Activated CD4-positive, alpha-beta T cell treated with anti-CD3 and anti-CD28 coated beads, Interleukin-2, Interleukin-6, amounts not matched to agents 100 ng/mL and 50 ng/mL, durations not matched to agents 16 hours and 8 hours (primary cell): Measurements from ENCODE around the gene TRIM69.
"Not testable (repeated sequence)": the region's sequence is repeated elsewhere in the genome, so short reads cannot be mapped to it uniquely, and the experiment has no call there.

Experiments
- DNase-seq: peaks from one replicate; pipeline ENCODE4 v3.0.0-alpha.2; 2020

TRIM69 gene

DNA sequence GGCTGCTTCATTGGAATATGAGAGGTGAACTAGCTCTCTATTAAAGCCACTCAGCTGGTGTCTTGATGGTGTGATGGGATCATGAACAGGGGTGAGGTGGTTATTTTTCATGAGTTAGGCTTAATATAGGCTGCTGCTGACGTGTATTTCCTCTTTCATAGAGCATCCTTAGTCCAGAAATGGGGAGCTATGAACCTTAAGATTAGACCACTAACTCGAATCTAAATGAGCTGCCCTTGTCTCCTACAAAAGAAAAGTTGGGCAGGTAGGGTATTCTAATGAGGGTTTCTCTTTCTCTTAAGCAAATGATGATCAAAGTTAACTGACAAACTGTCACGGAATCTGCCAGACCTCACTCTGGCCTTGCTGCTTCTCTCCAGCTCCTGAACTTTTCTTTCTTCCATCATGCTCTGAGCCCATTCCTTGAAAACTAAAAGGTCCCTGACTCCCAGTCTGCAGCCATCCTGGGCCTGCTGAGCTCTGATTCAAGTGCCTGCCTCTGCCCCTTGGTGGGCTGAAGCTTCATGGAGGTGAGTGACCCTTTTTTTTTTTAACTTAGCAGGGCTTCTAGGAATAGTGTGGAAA, at the start of gene TRIM69:
Gene TRIM69, plus strand, starts transcription at position 348 of the 585 bp plus-strand sequence. Its CDS starts 177 bp downstream, at position 525.
- no peak for DNase-seq

GRCh38 chr15:44689318-44689717, 47.0 kb upstream of the TRIM69 start:
- DNase-seq = not testable (repeated sequence)

GRCh38 chr15:44690245-44690644, 46.1 kb upstream of the TRIM69 start:
- not testable (repeated sequence) for DNase-seq

GRCh38 chr15:44692659-44693058, 43.7 kb upstream of the TRIM69 start:
- DNase-seq = no peak

GRCh38 chr15:44694416-44694815, 41.9 kb upstream of the TRIM69 start:
- no peak for DNase-seq

GRCh38 chr15:44695294-44695693, 41.0 kb upstream of the TRIM69 start:
- DNase-seq = no peak

GRCh38 chr15:44697014-44697413, 39.3 kb upstream of the TRIM69 start:
- DNase-seq = no peak

- DNase-seq = no peak
These were observed 37.7 kb upstream of the TRIM69 start for GRCh38 chr15:44698641-44699040.

DNA sequence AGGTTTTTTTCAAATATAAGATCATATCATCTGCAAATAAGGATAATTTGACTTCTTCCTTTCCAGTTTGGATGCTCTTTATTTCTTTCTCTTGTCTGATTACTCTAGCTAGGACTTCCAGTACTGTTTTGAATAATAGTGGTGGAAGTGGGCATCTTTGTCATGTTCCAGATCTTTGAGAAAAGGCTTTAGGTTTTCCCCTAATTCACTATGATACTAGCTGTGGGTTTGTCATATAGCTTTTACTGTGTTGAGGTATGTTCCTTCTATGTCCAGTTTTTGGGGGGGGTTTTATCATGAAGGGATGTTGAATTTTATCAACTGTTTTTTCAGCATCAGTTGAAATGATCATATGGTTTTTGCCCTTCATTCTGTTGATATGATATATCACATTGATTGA, 35.7 kb upstream of the TRIM69 start:
- not testable (repeated sequence) for DNase-seq

DNA sequence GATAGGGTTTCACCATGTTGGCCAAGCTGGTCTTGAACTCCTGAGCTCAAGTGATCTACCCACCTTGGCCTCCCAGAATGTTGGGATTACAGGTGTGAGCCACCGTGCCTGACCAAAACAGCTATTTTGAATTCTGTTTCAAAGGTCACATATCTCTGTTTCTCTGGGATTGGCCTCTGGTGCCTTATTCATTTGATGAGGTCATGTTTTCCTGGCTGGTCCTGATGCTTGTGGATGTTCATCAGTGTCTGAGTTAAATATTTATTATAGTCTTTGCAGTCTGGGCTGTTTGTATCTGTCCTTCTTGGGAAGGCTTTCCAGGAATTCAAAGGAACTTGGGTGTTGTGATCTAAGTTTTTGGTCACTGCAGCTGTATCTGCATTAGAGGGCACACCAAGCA, 30.3 kb upstream of the TRIM69 start:
- DNase-seq = no peak

DNA sequence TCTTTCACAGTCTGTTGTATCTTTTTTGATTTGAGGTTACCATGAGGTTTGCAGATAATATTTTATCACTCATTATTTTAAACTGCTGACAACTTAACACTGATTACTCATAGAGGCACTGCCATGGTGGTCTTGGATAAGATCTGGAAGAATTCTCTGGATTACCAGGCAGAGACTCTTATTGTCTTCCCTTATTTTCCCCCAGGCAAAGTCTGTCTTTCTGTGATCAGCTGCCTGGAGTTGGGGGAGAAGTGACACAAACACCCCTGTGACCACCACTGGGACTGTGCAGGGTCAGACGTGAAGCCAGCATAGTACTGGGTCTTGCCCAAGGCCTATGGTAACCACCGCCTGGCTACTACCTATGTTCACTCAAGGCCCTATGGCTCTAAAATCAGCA, 29.9 kb upstream of the TRIM69 start:
- DNase-seq = no peak

DNA sequence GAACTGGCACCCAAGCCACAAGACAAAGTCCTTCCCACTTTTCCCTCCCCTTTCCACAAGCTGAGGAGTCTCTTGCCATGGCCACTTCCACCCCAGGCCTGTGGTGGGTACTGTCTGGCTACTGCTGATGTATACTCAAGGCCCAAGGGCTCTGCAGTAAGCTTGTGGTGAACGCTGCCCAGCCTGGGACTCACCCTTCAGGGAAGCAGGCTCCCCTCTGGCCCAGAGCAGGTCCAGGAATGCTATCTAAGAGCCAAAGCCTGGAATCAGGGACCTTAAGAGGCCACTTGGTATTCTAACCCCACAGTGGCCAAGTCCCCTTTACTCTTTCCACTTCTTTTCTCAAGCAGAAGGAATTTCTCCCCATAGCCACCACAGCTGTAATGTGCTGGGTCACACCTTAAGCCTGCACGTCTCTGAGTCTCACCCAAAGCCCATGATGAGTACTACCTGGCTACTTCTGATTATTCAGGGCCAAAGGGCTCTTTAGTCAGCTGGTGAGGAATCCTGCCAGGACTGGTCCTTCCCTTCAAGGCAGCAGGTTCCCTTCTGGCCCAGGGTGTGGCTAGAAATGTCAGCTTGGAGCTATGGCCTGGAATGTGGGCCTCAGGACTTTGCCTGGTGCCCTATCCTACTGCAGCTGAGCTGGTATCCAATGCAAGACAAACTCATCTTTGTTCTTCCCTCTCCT, 29.2 kb upstream of the TRIM69 start:
- DNase-seq = no peak

GRCh38 chr15:44710236-44711095, 25.9 kb upstream of the TRIM69 start:
- peak; percentile 68 for DNase-seq

DNA sequence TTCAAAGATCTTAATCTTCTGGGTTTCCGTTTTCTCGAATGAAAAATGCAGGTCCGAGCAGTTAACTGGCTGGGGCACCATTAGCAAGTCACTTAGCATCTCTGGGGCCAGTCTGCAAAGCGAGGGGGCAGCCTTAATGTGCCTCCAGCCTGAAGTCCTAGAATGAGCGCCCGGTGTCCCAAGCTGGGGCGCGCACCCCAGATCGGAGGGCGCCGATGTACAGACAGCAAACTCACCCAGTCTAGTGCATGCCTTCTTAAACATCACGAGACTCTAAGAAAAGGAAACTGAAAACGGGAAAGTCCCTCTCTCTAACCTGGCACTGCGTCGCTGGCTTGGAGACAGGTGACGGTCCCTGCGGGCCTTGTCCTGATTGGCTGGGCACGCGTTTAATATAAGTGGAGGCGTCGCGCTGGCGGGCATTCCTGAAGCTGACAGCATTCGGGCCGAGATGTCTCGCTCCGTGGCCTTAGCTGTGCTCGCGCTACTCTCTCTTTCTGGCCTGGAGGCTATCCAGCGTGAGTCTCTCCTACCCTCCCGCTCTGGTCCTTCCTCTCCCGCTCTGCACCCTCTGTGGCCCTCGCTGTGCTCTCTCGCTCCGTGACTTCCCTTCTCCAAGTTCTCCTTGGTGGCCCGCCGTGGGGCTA, 25.1 kb upstream of the TRIM69 start, which contains the start of the genes B2M and PATL2:
Gene B2M, plus strand, starts transcription at position 422 of the 647 bp plus-strand sequence. Its CDS starts 30 bp downstream, at position 452.
Gene PATL2, minus strand, starts transcription at position 228 of the 647 bp plus-strand sequence. CDS start 34,833 bp downstream, outside the sequence.
- peak; percentile 98 for DNase-seq

DNA sequence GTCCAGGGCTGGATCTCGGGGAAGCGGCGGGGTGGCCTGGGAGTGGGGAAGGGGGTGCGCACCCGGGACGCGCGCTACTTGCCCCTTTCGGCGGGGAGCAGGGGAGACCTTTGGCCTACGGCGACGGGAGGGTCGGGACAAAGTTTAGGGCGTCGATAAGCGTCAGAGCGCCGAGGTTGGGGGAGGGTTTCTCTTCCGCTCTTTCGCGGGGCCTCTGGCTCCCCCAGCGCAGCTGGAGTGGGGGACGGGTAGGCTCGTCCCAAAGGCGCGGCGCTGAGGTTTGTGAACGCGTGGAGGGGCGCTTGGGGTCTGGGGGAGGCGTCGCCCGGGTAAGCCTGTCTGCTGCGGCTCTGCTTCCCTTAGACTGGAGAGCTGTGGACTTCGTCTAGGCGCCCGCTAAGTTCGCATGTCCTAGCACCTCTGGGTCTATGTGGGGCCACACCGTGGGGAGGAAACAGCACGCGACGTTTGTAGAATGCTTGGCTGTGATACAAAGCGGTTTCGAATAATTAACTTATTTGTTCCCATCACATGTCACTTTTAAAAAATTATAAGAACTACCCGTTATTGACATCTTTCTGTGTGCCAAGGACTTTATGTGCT, 24.5 kb upstream of the TRIM69 start:
- DNase-seq = peak; percentile 69

- peak; percentile 82 for DNase-seq
These were observed 23.9 kb upstream of the TRIM69 start for GRCh38 chr15:44712346-44713005.

- DNase-seq = no peak
These were observed 23.0 kb upstream of the TRIM69 start for GRCh38 chr15:44713006-44713966.

- DNase-seq = no peak
These were observed 21.1 kb upstream of the TRIM69 start for GRCh38 chr15:44715142-44715796.

GRCh38 chr15:44715797-44716334, 20.5 kb upstream of the TRIM69 start:
- no peak for DNase-seq
